GM19438 (cell line): ENCODE data around the gene PTPRA.

Source experiments
- ATAC-seq: cut with Tn5 transposase; IDR thresholded peaks from one replicate; pipeline ENCODE4 v1.9.1; 2021; ENCODE audit warnings: low read depth; ENCODE audit not compliant: unreplicated experiment

PTPRA gene

GRCh38 chr20:2918096-2919049, 45.1 kb downstream of the PTPRA start:
- no peak for ATAC-seq

GRCh38 chr20:2919518-2920245, 46.4 kb downstream of the PTPRA start:
- no peak for ATAC-seq

- ATAC-seq, result no peak
These were observed 47.2 kb downstream of the PTPRA start for GRCh38 chr20:2920473-2920872.

- no peak for ATAC-seq
These were observed 48.2 kb downstream of the PTPRA start for GRCh38 chr20:2921506-2921905.

- no peak for ATAC-seq
These were observed 49.7 kb downstream of the PTPRA start for GRCh38 chr20:2922957-2923356.

GRCh38 chr20:2930538-2930937, 57.3 kb downstream of the PTPRA start:
- ATAC-seq, result no peak

- ATAC-seq, result no peak
These were observed 59.2 kb downstream of the PTPRA start for GRCh38 chr20:2932498-2932897.

- no peak for ATAC-seq
These were observed 64.6 kb downstream of the PTPRA start for GRCh38 chr20:2937902-2938301.

- no peak for ATAC-seq
These were observed 69.2 kb downstream of the PTPRA start for GRCh38 chr20:2942439-2942838.

- ATAC-seq, result no peak
These were observed 74.0 kb downstream of the PTPRA start for GRCh38 chr20:2946988-2947961.

GRCh38 chr20:2948968-2949367, 75.7 kb downstream of the PTPRA start:
- no peak for ATAC-seq

- ATAC-seq, result no peak
These were observed 79.5 kb downstream of the PTPRA start for GRCh38 chr20:2952766-2953165.

GRCh38 chr20:2955257-2955970, 82.1 kb downstream of the PTPRA start:
- no peak for ATAC-seq

- ATAC-seq, result no peak
These were observed 83.2 kb downstream of the PTPRA start for GRCh38 chr20:2956480-2956879.

GRCh38 chr20:2967841-2968240, 94.6 kb downstream of the PTPRA start:
- no peak for ATAC-seq

- no peak for ATAC-seq
These were observed 98.8 kb downstream of the PTPRA start for GRCh38 chr20:2972126-2972525.

GRCh38 chr20:2973574-2973973, 100.3 kb downstream of the PTPRA start:
- no peak for ATAC-seq

GRCh38 chr20:2978519-2978918, 105.2 kb downstream of the PTPRA start:
- no peak for ATAC-seq

- no peak for ATAC-seq
These were observed 108.4 kb downstream of the PTPRA start for GRCh38 chr20:2981646-2982045.

- ATAC-seq, result no peak
These were observed 110.2 kb downstream of the PTPRA start for GRCh38 chr20:2983508-2983907.
